ENCODE data around the gene FAM43A.

FAM43A gene, protein sequence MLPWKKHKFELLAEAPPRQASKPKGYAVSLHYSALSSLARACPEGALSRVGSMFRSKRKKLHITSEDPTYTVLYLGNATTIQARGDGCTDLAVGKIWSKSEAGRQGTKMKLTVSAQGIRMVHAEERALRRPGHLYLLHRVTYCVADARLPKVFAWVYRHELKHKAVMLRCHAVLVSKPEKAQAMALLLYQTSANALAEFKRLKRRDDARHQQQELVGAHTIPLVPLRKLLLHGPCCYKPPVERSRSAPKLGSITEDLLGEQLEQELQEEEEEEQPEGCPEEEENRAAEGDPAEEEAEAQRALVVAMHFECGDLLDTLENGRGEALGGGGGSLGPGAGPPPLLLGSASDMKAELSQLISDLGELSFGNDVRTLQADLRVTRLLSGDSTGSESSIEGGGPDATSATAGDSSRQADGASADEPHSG

DNA sequence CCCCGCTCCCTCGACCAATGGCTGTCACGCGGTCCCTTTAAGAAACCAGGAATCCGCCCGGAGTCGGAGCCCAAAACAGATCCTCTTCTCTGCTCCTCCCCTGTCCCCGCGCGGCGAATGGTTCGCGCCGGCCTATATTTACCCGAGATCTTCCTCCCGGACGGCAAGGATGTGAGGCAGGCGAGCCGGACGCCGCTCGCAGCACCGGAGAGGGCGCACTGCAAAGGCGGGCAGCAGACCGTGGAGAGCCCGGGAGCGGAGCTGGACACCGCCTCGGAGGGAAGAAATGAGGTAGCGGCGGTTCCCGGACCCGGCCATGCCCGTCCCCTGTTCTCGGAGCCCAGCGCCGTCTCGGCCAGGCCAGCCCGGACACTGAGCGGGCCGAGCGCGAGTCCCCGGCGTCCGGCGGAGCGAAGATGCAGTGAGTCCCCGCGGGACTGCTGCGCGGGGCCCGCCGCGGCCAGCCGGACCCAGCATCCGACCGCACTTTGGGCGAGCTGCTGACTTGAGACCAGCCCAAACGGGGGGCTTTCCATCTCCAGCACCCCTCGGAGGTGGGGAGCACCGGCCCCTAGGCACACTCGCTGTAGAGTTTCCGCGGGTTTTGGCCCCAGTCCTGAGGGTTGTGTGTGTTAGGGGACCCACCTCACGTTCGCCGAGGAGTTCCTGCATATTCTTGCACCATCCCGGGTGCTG, at the start of gene FAM43A:
FAM43A (plus strand) TSS at position 166 of the 696 bp plus-strand sequence. CDS start 944 bp downstream, outside the sequence.
- H3K4me1 ChIP-seq (ENCODE audit: insufficient read depth, insufficient read length) = peaks cover 17% of the 10 kb centered on the region
- DNase-seq (ENCODE audit: low read depth, low spot score) = peak; percentile 81
- H3K9ac ChIP-seq (ENCODE audit: insufficient read length, low read depth) = peak within 1 kb of the TSS; percentile 96
- H3K9me3 ChIP-seq (ENCODE audit: insufficient read depth, low read length) = peaks cover 7% of the 10 kb centered on the region; the same call in 1 of the 2 replicates
- H3K27me3 ChIP-seq (ENCODE audit: insufficient read depth, insufficient read length) = peaks cover 5% of the 10 kb centered on the region
- peak within 1 kb of the TSS; percentile 85 for H3K4me3 ChIP-seq (ENCODE audit: insufficient read length, low read depth)
- peaks cover 30% of the 10 kb centered on the region for H3K36me3 ChIP-seq (ENCODE audit: insufficient read depth, insufficient read length, low read length)
- no peak for TF ChIP-seq ZNF274 (IDR thresholded peaks at IDR 0.05; ENCODE audit: low read depth, low read length)
- no peak for TF ChIP-seq SUZ12 (IDR thresholded peaks at IDR 0.05; ENCODE audit: extremely low read depth, insufficient read depth, insufficient read length)
- TF ChIP-seq YY1 (IDR thresholded peaks at IDR 0.05; ENCODE audit: insufficient read depth, insufficient read length) = no peak

DNA sequence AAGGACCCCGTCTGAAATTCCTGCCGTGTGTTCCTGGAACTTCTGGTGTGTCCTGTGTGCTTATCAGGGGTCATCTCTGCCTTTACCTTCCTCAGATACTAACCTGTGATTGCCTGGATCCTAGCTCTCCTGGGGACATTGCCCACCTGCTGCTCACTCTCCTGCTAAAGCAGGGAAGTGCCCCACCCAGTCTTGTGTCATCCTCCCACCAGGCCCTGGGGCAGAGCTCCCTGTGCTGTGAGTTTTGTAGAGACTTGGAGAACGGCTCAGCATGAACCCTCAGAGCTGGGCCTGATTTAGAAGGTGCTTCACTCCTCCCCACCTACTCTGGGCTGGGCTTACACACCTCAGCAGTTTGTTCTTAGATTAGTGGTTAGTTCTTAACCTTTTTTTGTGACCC, 48.6 kb upstream of the FAM43A start:
- no peak for DNase-seq (ENCODE audit: low read depth, low spot score)
- peaks cover 10% of the 10 kb centered on the region for H3K4me1 ChIP-seq (ENCODE audit: insufficient read depth, insufficient read length)
- TF ChIP-seq YY1 (IDR thresholded peaks at IDR 0.05; ENCODE audit: insufficient read depth, insufficient read length) (no peak), SUZ12 (IDR thresholded peaks at IDR 0.05; ENCODE audit: extremely low read depth, insufficient read depth, insufficient read length) (no peak), ZNF274 (IDR thresholded peaks at IDR 0.05; ENCODE audit: low read depth, low read length) (no peak)
- H3K36me3 ChIP-seq (ENCODE audit: insufficient read depth, insufficient read length, low read length) = peaks cover 30% of the 10 kb centered on the region
- H3K4me3 ChIP-seq (ENCODE audit: insufficient read length, low read depth) = no peak overlapping the region
- H3K9me3 ChIP-seq (ENCODE audit: insufficient read depth, low read length) = no peaks in the 10 kb centered on the region
- no peaks in the 10 kb centered on the region for H3K27me3 ChIP-seq (ENCODE audit: insufficient read depth, insufficient read length)
- H3K9ac ChIP-seq (ENCODE audit: insufficient read length, low read depth) = no peak overlapping the region

DNA sequence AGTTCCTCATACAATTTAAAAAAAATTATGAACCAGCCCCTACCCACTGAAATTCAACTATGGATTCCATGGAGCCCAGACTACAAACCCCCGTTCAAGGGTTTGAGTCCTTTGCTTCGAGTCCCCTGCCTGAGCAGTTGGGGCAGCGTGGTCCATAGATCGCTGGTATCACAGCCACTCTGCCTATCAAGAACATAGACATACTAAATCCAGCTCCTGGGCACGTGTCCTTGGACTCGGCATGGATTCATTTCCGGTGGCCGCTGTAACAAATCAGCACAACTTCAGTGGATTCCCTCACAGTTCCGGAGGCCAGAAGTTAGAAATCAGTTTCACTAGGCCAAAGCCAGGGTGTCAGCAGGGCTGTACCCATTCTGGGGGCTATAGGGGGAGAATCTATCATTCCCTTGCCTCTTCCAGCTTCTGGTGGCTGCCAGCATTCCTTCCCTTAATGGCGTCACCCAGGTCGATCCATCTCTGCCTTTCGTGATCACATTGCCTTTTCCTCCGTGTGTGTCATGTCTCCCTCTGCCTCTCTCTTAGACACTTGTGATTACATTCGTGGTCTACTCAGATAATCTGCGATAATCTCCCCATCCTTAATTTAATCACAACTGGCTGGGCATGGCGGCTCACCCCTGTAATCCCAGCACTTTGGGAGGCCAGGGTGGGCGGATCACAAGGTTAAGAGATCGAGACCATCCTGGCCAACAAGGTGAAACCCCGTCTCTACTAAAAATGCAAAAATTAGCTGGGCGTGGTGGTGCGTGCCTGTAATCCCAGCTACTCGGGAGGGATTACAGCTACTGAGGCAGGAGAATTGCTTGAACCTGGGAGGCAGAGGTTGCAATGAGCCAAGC, 47.9 kb upstream of the FAM43A start:
- TF ChIP-seq SUZ12 (IDR thresholded peaks at IDR 0.05; ENCODE audit: extremely low read depth, insufficient read depth, insufficient read length) (no peak), YY1 (IDR thresholded peaks at IDR 0.05; ENCODE audit: insufficient read depth, insufficient read length) (no peak), ZNF274 (IDR thresholded peaks at IDR 0.05; ENCODE audit: low read depth, low read length) (no peak)

DNA sequence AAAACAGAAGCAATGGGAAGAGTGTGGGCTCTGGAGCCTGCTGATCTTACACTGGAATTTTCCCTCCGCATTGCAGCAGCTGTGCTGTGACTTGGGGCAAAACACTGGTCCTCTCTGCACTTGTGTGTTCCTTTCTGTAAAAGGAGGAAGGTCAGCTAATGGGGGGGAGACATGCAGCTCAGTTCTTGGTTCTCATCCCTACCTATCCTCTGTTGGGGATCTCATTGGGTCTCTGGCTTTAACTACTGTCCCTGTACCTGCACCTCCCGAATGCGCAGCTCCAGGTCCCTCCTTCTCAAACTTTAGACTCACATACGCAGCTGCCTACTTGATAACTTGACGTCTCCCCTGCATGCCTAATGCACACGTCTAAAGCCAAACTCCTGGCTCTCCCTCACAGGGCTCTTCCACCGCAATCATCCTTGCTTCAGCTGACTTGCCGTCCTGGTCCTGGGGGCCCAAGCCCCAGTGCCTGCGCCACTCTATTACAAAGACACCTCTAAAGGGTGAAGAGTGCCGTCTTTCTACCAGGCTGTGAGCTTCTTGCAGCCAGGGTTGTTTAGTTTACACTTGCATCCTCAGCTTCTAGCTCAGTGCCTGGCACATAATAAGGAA, 46.6 kb upstream of the FAM43A start:
- H3K9ac ChIP-seq (ENCODE audit: insufficient read length, low read depth) = peak overlapping the region; percentile 2
- DNase-seq (ENCODE audit: low read depth, low spot score) = no peak
- peaks cover 5% of the 10 kb centered on the region for H3K4me1 ChIP-seq (ENCODE audit: insufficient read depth, insufficient read length)
- no peaks in the 10 kb centered on the region for H3K9me3 ChIP-seq (ENCODE audit: insufficient read depth, low read length)
- H3K36me3 ChIP-seq (ENCODE audit: insufficient read depth, insufficient read length, low read length) = peaks cover 48% of the 10 kb centered on the region
- no peaks in the 10 kb centered on the region for H3K27me3 ChIP-seq (ENCODE audit: insufficient read depth, insufficient read length)
- TF ChIP-seq YY1 (IDR thresholded peaks at IDR 0.05; ENCODE audit: insufficient read depth, insufficient read length) (no peak), SUZ12 (IDR thresholded peaks at IDR 0.05; ENCODE audit: extremely low read depth, insufficient read depth, insufficient read length) (no peak), ZNF274 (IDR thresholded peaks at IDR 0.05; ENCODE audit: low read depth, low read length) (no peak)
- no peak overlapping the region for H3K4me3 ChIP-seq (ENCODE audit: insufficient read length, low read depth)

More for the DNA sequence above, 47.9 kb upstream of the FAM43A start:
- Histone ChIP-seq H3K4me3 (ENCODE audit: insufficient read length, low read depth) (no peak overlapping the region), H3K9me3 (ENCODE audit: insufficient read depth, low read length) (no peaks in the 10 kb centered on the region), H3K9ac (ENCODE audit: insufficient read length, low read depth) (no peak overlapping the region), H3K27me3 (ENCODE audit: insufficient read depth, insufficient read length) (no peaks in the 10 kb centered on the region), H3K4me1 (ENCODE audit: insufficient read depth, insufficient read length) (peaks cover 5% of the 10 kb centered on the region), H3K36me3 (ENCODE audit: insufficient read depth, insufficient read length, low read length) (peaks cover 36% of the 10 kb centered on the region)
- no peak for DNase-seq (ENCODE audit: low read depth, low spot score)

DNA sequence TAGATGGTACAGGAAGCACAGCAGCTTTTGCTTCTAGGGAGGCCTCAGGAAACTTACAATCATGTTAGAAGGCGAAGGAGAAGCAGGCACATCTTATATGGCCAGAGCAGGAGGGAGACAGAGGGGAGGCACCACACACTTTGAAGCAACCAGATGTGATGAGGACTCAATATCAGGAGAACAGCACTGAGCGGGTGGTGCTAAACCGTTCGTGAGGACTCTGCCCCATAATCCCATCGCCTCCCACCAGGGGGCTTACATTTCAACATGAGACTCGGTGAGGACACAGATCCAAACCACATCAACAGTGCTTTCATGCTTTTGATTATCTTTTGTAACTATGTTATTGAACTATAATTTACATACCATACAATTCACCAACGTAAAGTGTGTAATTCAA, 44.9 kb upstream of the FAM43A start:
- H3K9ac ChIP-seq (ENCODE audit: insufficient read length, low read depth) = no peak overlapping the region
- peaks cover 63% of the 10 kb centered on the region for H3K36me3 ChIP-seq (ENCODE audit: insufficient read depth, insufficient read length, low read length)
- H3K27me3 ChIP-seq (ENCODE audit: insufficient read depth, insufficient read length) = no peaks in the 10 kb centered on the region
- H3K4me3 ChIP-seq (ENCODE audit: insufficient read length, low read depth) = no peak overlapping the region
- H3K4me1 ChIP-seq (ENCODE audit: insufficient read depth, insufficient read length) = peaks cover 5% of the 10 kb centered on the region
- no peaks in the 10 kb centered on the region for H3K9me3 ChIP-seq (ENCODE audit: insufficient read depth, low read length)
- no peak for TF ChIP-seq ZNF274 (IDR thresholded peaks at IDR 0.05; ENCODE audit: low read depth, low read length)
- no peak for TF ChIP-seq YY1 (IDR thresholded peaks at IDR 0.05; ENCODE audit: insufficient read depth, insufficient read length)
- no peak for TF ChIP-seq SUZ12 (IDR thresholded peaks at IDR 0.05; ENCODE audit: extremely low read depth, insufficient read depth, insufficient read length)
- peak; percentile 30 for DNase-seq (ENCODE audit: low read depth, low spot score)

DNA sequence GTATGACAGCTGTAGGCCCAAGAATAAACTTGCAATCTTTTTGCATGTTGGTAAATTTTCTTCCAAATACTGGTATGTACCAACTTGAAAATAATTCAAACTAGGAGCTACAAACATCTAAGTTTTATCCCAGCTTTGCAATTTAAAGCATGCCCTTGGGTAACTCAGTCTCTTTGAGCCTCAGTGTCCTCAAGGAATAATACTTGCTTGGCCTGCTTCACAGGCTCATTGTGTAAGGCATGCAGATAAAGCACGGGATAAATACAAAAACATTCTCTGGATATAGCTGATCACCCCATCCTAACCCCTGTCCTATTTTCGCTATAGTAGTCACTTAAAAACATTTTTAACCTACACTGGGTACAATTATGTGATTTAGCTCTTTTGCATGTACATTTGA, 42.9 kb upstream of the FAM43A start:
- no peaks in the 10 kb centered on the region for H3K9me3 ChIP-seq (ENCODE audit: insufficient read depth, low read length)
- TF ChIP-seq YY1 (IDR thresholded peaks at IDR 0.05; ENCODE audit: insufficient read depth, insufficient read length) (no peak), SUZ12 (IDR thresholded peaks at IDR 0.05; ENCODE audit: extremely low read depth, insufficient read depth, insufficient read length) (no peak), ZNF274 (IDR thresholded peaks at IDR 0.05; ENCODE audit: low read depth, low read length) (no peak)
- peaks cover 5% of the 10 kb centered on the region for H3K4me1 ChIP-seq (ENCODE audit: insufficient read depth, insufficient read length)
- no peak overlapping the region for H3K4me3 ChIP-seq (ENCODE audit: insufficient read length, low read depth)
- peaks cover 78% of the 10 kb centered on the region for H3K36me3 ChIP-seq (ENCODE audit: insufficient read depth, insufficient read length, low read length)
- DNase-seq (ENCODE audit: low read depth, low spot score) = no peak
- no peaks in the 10 kb centered on the region for H3K27me3 ChIP-seq (ENCODE audit: insufficient read depth, insufficient read length)
- H3K9ac ChIP-seq (ENCODE audit: insufficient read length, low read depth) = no peak overlapping the region
